HG03025 (cell line): ENCODE measurements around the gene GRIK4.

Experiments
- ATAC-seq: cut with Tn5 transposase; IDR thresholded peaks from one replicate; pipeline ENCODE4 v1.9.1; 2021; ENCODE audit warnings: mild to moderate bottlenecking, moderate library complexity; ENCODE audit not compliant: unreplicated experiment, low FRiP score

GRIK4 gene

GRCh38 chr11:120523196-120523595 is 11.6 kb downstream of the GRIK4 start:
- no peak for ATAC-seq

- ATAC-seq, result no peak
Observed at GRCh38 chr11:120524536-120525085, 13.1 kb downstream of the GRIK4 start.

- no peak for ATAC-seq
Observed at GRCh38 chr11:120525261-120526171, 14.0 kb downstream of the GRIK4 start.

GRCh38 chr11:120526241-120526640 is 14.7 kb downstream of the GRIK4 start:
- no peak for ATAC-seq

- no peak for ATAC-seq
Observed at GRCh38 chr11:120527111-120527761, 15.7 kb downstream of the GRIK4 start.

- no peak for ATAC-seq
Observed at GRCh38 chr11:120528749-120529148, 17.2 kb downstream of the GRIK4 start.

- ATAC-seq, result no peak
Observed at GRCh38 chr11:120529214-120529613, 17.7 kb downstream of the GRIK4 start.

GRCh38 chr11:120529911-120530310 is 18.4 kb downstream of the GRIK4 start:
- ATAC-seq, result no peak

- no peak for ATAC-seq
Observed at GRCh38 chr11:120532082-120532831, 20.7 kb downstream of the GRIK4 start.

GRCh38 chr11:120532832-120533196 is 21.3 kb downstream of the GRIK4 start:
- no peak for ATAC-seq

GRCh38 chr11:120536091-120536796 is 24.7 kb downstream of the GRIK4 start:
- ATAC-seq, result no peak

GRCh38 chr11:120536797-120537169 is 25.2 kb downstream of the GRIK4 start:
- no peak for ATAC-seq

- no peak for ATAC-seq
Observed at GRCh38 chr11:120537996-120538395, 26.4 kb downstream of the GRIK4 start.

GRCh38 chr11:120538707-120539106 is 27.2 kb downstream of the GRIK4 start:
- ATAC-seq, result no peak

GRCh38 chr11:120539667-120540369 is 28.3 kb downstream of the GRIK4 start:
- ATAC-seq, result no peak

GRCh38 chr11:120540744-120541465 is 29.4 kb downstream of the GRIK4 start:
- no peak for ATAC-seq

- ATAC-seq, result no peak
Observed at GRCh38 chr11:120543521-120544215, 32.1 kb downstream of the GRIK4 start.

GRCh38 chr11:120545813-120546212 is 34.3 kb downstream of the GRIK4 start:
- ATAC-seq, result no peak
